Rectal smooth muscle tissue (tissue), 1 donor: ENCODE results near the gene KIR3DL2.
"Not testable (repeated sequence)": the region's sequence is repeated elsewhere in the genome, so short reads cannot be mapped to it uniquely, and the experiment has no call there.

Experiments used
- H3K27ac ChIP-seq: one replicate; pipeline ENCODE4 v1.7.0; 2013; ENCODE audit warnings: low read depth, low read length, inconsistent platforms
- H3K27me3 ChIP-seq: one replicate; pipeline ENCODE4 v1.7.0; 2013; ENCODE audit warnings: low read length; ENCODE audit not compliant: control insufficient read depth, insufficient read depth
- H3K36me3 ChIP-seq: one replicate; pipeline ENCODE4 v1.7.0; 2013; ENCODE audit warnings: low read length; ENCODE audit not compliant: control insufficient read depth, insufficient read depth
- H3K4me1 ChIP-seq: one replicate; pipeline ENCODE4 v1.7.0; 2013; ENCODE audit warnings: low read length; ENCODE audit not compliant: control insufficient read depth, insufficient read depth
- H3K4me3 ChIP-seq: one replicate; pipeline ENCODE4 v1.7.0; 2013; ENCODE audit warnings: low read length
- H3K9ac ChIP-seq: one replicate; pipeline ENCODE4 v1.7.0; 2013; ENCODE audit warnings: low read length

KIR3DL2 gene

GRCh38 chr19:54905421-54905802, 55.2 kb downstream of the KIR3DL2 start:
- H3K4me3 ChIP-seq = no peak overlapping the region
- H3K27me3 ChIP-seq = no peaks in the 10 kb centered on the region
- no peaks in the 10 kb centered on the region for H3K4me1 ChIP-seq
- H3K9ac ChIP-seq = no peak overlapping the region
- no peaks in the 10 kb centered on the region for H3K36me3 ChIP-seq
- H3K27ac ChIP-seq = no peak overlapping the region

GRCh38 chr19:54905803-54906511, 55.7 kb downstream of the KIR3DL2 start, which contains the start of gene NCR1:
Gene NCR1, plus strand, starts transcription at chr19:54906148. Its CDS starts 40 bp downstream, at chr19:54906188.
- no peaks in the 10 kb centered on the region for H3K27me3 ChIP-seq

GRCh38 chr19:54906819-54907218, 56.6 kb downstream of the KIR3DL2 start:
- no peak overlapping the region for H3K27ac ChIP-seq
- H3K9ac ChIP-seq = no peak overlapping the region
- H3K4me3 ChIP-seq = no peak overlapping the region
- no peaks in the 10 kb centered on the region for H3K36me3 ChIP-seq
- H3K4me1 ChIP-seq = no peaks in the 10 kb centered on the region
- H3K27me3 ChIP-seq = no peaks in the 10 kb centered on the region

More at GRCh38 chr19:54905803-54906511, 55.7 kb downstream of the KIR3DL2 start, which contains the start of gene NCR1:
- Histone ChIP-seq H3K9ac (no peak within 1 kb of the TSS), H3K4me3 (no peak within 1 kb of the TSS), H3K36me3 (no peaks in the 10 kb centered on the region), H3K4me1 (no peaks in the 10 kb centered on the region), H3K27ac (no peak within 1 kb of the TSS)

GRCh38 chr19:54907899-54908298, 57.7 kb downstream of the KIR3DL2 start:
- not testable (repeated sequence) for H3K27me3 ChIP-seq, H3K4me3 ChIP-seq, H3K9ac ChIP-seq, H3K27ac ChIP-seq, H3K36me3 ChIP-seq, H3K4me1 ChIP-seq
